Measurements from ENCODE around the gene DPH1.

The DPH1 gene

GRCh38 chr17:2062571-2063183 is 32.7 kb downstream of the DPH1 start:
- no peak for DNase-seq (ENCODE audit: low spot score)

GRCh38 chr17:2063261-2064146 is 33.6 kb downstream of the DPH1 start:
- no peak for DNase-seq (ENCODE audit: low spot score)

DNA sequence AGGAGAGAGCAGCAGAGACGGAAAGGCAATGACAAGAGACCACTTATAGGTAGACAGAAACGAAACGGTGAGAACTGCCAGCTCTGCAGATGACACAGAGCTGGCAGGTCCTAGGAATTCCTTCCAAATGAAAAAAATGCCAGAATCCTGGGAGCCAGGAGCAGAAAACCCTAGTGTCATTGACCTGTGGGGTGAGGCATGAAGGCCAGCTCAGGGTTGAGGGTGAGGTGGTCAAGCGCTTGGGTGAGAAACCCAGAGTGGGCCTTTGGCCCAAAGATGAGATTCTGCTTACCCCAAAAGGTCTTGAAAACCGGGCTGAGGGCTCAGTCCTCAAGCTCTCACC is 34.2 kb downstream of the DPH1 start:
- no peak for DNase-seq (ENCODE audit: low spot score)

DNA sequence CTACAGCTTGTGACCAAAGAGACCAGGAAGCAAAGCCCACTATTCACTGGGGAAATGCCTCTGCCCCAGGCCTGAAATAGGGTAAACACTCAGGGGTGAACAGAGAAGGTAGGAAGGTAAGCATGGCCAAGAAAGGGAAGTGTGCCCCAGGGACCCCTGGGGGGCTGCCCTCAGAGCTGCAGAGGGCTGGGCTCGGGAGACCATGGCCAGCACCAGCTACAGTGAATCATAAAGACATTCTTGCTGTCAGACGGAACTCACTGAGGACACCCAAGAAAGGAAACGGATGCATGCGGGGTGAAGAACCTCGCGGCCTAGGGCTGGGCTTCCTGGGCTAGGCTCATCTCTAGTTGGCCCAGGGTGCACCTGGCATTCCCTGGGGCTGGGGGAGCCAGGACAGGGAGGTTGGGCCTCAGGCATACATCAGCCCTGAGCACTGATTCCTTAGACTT is 34.6 kb downstream of the DPH1 start:
- DNase-seq (ENCODE audit: low spot score) = no peak

- DNase-seq (ENCODE audit: low spot score) = peak; percentile 64
Observed at GRCh38 chr17:2064980-2065785, 35.2 kb downstream of the DPH1 start.

- no peak for DNase-seq (ENCODE audit: low spot score)
Observed at GRCh38 chr17:2065949-2066400, 36.0 kb downstream of the DPH1 start.

- DNase-seq (ENCODE audit: low spot score) = no peak
Observed at GRCh38 chr17:2067048-2067561, 37.2 kb downstream of the DPH1 start.

DNA sequence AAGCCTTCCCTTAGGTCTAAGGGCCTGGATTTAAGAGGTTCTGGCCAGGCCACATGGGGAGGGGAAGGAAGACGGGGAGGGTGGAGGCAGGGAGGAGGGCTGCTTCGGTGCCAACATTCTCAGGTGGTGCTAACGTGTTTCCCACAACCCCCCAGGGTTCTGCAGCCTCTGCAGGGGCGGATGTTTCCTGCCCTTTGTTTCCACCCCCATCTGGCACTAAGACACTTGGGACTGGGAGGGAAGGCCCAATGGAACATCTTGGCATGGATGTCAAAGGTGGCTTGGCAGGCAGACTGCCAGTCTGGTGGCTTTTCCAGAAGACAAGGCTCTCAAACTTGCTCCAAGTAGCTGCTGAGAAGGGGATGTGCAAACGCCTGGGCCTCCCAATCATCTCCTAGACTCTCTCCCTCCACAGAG is 37.7 kb downstream of the DPH1 start:
- DNase-seq (ENCODE audit: low spot score) = no peak

- DNase-seq (ENCODE audit: low spot score) = no peak
Observed at GRCh38 chr17:2068031-2068518, 38.1 kb downstream of the DPH1 start.

GRCh38 chr17:2068519-2069051 is 38.6 kb downstream of the DPH1 start:
- no peak for DNase-seq (ENCODE audit: low spot score)

GRCh38 chr17:2070241-2071023 is 40.5 kb downstream of the DPH1 start:
- DNase-seq (ENCODE audit: low spot score) = no peak

DNA sequence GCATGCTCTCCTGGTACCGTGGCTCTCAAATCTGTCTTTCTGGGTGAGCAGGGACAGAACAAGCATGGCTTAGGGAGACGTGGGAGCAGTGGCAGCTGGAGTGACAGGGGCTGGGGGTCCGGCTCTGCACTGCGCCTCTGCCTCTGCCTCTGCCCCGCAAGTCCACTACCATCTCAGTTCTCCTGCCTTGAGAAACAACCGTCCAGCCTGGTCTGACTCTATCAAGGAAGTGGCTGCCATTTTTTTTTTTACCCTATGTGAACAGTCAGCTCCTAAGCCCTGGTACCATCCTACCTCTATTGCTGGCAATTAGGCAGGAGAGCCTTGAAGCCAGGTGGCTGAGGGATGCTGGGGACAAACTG is 41.1 kb downstream of the DPH1 start:
- DNase-seq (ENCODE audit: low spot score) = no peak

GRCh38 chr17:2071455-2072281 is 41.7 kb downstream of the DPH1 start:
- DNase-seq (ENCODE audit: low spot score) = no peak

DNA sequence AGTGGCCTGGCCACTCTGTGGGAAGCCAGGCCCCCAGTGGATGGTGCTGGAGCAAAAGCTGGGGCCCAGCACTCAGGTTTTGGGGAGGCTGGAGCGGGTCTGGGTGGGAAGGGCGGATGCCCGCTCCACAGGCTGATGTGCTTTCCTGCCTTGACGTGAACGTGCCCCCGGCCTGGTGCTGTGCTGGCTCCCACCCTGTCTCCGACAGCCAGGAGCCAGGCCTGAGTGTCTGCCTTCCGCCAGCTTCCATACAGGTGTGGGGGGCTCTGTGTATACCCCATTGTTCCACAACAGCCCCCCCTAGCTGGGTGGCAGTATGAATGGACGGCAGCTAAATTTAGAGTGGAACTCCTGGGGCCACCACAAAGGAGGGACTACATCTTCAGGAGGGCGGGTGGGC is 45.0 kb downstream of the DPH1 start:
- no peak for DNase-seq (ENCODE audit: low spot score)

DNA sequence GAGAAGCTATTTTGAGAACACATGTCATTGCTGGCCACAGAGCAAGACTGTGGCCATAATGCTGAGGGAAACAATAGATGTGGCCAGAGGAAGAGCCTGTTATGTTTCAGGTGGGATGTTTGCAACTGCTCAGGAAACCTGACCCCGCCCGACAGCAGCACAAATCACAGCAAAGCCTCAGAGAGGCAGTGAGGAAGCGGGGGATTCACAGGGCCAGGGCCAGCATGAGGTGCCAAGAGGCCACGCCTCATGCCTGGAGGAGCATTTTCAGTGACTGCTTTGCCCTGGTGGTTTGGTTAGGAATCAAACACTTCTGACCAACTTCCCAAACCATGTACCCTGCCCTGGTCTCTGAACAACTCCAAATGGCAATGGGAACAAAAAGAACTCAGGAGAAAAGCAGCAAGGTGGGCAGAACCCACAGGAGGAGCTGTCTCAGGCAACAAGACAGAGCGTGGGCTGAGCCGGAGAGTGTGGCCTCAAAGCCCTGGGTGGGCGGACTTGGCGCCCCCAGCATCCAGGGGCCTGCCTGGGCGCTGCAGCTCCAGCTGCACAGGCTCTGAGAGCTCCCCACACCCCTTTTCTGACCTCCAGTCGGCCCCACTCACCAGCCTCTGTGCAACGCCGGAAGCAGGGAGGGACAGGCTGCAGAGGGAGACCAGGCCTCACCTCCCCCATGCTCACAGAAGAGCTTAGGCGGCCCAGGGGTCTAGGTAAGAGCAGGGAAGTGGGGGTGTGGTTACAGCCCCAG is 45.6 kb downstream of the DPH1 start:
- DNase-seq (ENCODE audit: low spot score) = no peak

DNA sequence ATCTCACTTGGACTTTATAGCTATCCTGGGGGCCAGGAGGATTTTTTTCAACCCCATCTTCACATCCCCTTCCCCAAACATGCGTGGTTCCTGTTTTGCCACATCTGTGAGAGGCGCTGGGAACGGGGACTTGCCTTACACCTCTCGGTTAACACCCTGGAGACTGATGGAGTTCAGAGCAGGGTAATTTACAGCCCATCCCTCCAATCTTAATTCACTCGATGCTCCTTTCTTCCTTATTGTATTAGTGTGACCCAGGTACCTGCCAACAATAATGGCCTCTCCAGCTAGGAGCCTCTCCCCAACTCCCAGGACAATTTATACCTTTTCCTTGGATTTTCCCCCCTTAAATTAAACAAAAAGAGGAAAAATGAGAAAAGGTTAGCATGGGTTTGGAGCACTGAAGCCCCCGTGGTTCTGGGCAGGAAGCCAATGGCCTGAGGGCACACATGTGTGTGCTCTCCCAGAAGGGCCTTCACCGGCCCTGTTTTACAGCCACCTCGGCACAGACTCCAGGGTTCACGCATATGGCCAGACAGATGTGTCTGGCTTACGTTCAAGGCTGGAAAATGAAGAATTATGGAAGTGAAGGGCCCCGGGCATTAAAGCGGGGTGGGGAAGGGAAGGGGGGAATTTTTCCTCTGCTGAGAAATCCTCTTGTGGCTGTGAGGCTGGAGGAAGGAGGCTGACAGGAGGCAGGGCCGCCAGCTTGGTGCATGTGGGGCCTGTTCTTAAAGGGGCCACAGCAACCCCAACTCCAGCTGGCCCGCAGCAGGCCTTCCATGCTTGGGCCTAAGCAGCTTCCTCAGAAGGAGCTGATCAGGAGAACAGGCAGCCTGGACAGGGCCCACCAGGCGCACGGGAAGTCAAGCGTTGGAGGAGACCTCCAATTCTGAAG is 46.4 kb downstream of the DPH1 start:
- no peak for DNase-seq (ENCODE audit: low spot score)

DNA sequence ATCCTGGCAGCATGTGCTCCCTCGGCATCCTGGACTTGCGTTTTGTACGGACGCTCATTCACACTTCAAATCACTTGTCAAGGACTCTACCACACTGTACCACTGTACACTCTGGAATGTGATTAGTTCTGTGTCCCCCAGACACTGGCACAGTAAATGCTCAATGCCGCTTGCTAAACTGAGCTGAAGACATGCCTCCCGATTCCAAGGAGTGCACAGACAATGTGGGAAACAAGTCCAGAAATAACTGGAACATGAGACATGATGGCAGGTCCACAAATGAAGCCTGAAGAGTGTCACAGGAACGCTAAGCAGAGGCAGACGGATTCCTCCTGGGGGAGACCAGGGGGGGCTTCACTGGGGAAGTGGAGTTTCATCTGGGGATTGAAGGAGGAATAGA is 47.1 kb downstream of the DPH1 start:
- no peak for DNase-seq (ENCODE audit: low spot score)

DNA sequence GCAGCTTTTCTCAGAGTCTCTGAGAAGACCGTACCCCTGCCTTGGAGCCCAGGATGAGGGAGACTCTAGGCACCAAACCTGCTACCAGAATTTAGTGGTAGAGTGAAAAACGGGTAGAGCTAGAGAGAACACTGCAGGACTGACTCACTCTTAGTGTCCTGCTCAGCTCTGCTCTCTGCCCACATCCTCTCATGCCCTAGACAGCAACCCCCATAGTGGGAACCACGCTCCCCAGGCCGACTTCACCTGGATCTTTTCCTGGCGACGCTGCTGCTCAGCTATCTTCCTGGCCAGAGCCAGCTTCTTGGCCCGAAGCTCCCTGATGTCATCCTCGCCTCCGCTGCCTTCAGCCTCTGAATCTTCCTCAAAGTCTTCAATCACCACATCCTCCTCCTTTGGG is 51.6 kb downstream of the DPH1 start:
- no peak for DNase-seq (ENCODE audit: low spot score)

All from HuH-7 (cell line).